Breast epithelium (tissue), 4 donors: ENCODE measurements around the gene ANKRD42. TPM values are rescaled to one million over a fixed set of nuclear protein-coding genes. Genes with fewer than 3 reads are reported as not detected.

Experiments used
- DNase-seq, 2 donors: peaks; one replicate each; pipeline ENCODE4 v3.0.0-alpha.2; 2019; ENCODE audit warnings: low spot score in 2 of 2
- H3K27ac ChIP-seq, 2 donors: fragments of 200-600 bp; sonication (generic) in 1 of 2; one replicate each; pipeline ENCODE4 v1.5.1; 2016 to 2019; ENCODE audit warnings: mild to moderate bottlenecking in 1 of 2
- H3K27me3 ChIP-seq, 2 donors: fragments of 200-600 bp; sonication (generic) in 1 of 2; one replicate each; pipeline versions ENCODE4 v1.5.1 to v1.6.0; 2017 to 2019; ENCODE audit warnings: control low read depth in 1 of 2, mild to moderate bottlenecking in 1 of 2
- H3K36me3 ChIP-seq: fragments of 200-600 bp; one replicate; pipeline ENCODE4 v1.5.1; 2019
- H3K4me1 ChIP-seq, 2 donors: fragments of 200-600 bp; sonication (generic); one replicate each; pipeline ENCODE4 v1.5.1; 2016 to 2019; ENCODE audit warnings: control low read depth in 1 of 2
- H3K4me3 ChIP-seq, 3 donors: fragments of 200-600 bp; sonication (generic); 1 replicate in 2 of 3; 2 replicates in 1 of 3; pipeline ENCODE4 v1.5.1; 2016 to 2019; ENCODE audit warnings: mild to moderate bottlenecking in 3 of 3, moderate library complexity in 2 of 3
- H3K9me3 ChIP-seq, 2 donors: fragments of 200-600 bp; sonication (generic) in 1 of 2; one replicate each; pipeline ENCODE4 v1.5.1; 2016 to 2019; ENCODE audit warnings: control low read depth in 1 of 2
- POLR2A ChIP-seq: fragments of 450-650 bp; IDR thresholded peaks from one replicate; pipeline ENCODE4 v1.6.1; 2016; ENCODE audit warnings: antibody characterized with exemption, mild to moderate bottlenecking, moderate library complexity
- POLR2AphosphoS5 ChIP-seq, 3 donors: sonication (generic); formaldehyde crosslinking; IDR thresholded peaks; one replicate each; pipeline ENCODE4 v1.6.1; 2017; ENCODE audit warnings: antibody characterized with exemption in 3 of 3
- intact Hi-C: fragments of 100-400 bp; cut with DNase I; formaldehyde crosslinking; loops from one replicate; pipeline ENCODE4 v1.15.1; 2023; ENCODE audit warnings: low total_unique reads
- total RNA-seq, 3 donors: library from RNA; depleted of rRNA; stranded (reverse); fragments of >200 nt; gene quantifications; one replicate each; pipeline ENCODE4 v1.1.0, GENCODE V29; 2016
- TF ChIP-seq, protein P1 (sequence below), 3 donors: fragments of 450-650 bp; IDR thresholded peaks; one replicate each; pipeline ENCODE4 v1.5.1; 2016 to 2017; ENCODE audit warnings: antibody characterized with exemption in 3 of 3, mild to moderate bottlenecking in 3 of 3, moderate library complexity in 3 of 3

Gene ANKRD42
- total RNA-seq, 3 donors from 2014 or later: 17.0 to 22.7 (median 17.4) TPM

- Histone ChIP-seq H3K36me3 (no peaks in the 10 kb centered on the region), H3K4me1 (peaks cover 4 to 13% of the 10 kb centered on the region in 2 donors), H3K27ac (peak overlapping the region; percentile 57 to 100), H3K9me3 (no peaks in the 10 kb centered on the region), H3K27me3 (no peaks in the 10 kb centered on the region), H3K4me3 (peak overlapping the region in 1 of 3 donors; percentile 69)
- TF ChIP-seq POLR2A: no peak
- TF ChIP-seq, protein P1, sequence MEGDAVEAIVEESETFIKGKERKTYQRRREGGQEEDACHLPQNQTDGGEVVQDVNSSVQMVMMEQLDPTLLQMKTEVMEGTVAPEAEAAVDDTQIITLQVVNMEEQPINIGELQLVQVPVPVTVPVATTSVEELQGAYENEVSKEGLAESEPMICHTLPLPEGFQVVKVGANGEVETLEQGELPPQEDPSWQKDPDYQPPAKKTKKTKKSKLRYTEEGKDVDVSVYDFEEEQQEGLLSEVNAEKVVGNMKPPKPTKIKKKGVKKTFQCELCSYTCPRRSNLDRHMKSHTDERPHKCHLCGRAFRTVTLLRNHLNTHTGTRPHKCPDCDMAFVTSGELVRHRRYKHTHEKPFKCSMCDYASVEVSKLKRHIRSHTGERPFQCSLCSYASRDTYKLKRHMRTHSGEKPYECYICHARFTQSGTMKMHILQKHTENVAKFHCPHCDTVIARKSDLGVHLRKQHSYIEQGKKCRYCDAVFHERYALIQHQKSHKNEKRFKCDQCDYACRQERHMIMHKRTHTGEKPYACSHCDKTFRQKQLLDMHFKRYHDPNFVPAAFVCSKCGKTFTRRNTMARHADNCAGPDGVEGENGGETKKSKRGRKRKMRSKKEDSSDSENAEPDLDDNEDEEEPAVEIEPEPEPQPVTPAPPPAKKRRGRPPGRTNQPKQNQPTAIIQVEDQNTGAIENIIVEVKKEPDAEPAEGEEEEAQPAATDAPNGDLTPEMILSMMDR (IDR thresholded peaks at IDR 0.05): no peak
- TF ChIP-seq POLR2AphosphoS5 (IDR thresholded peaks at IDR 0.05): no peak
- intact Hi-C loops: no loop called here
- no peak for DNase-seq
Observed at GRCh38 chr11:83161610-83162199, 31.8 kb upstream of the ANKRD42 start.

DNA sequence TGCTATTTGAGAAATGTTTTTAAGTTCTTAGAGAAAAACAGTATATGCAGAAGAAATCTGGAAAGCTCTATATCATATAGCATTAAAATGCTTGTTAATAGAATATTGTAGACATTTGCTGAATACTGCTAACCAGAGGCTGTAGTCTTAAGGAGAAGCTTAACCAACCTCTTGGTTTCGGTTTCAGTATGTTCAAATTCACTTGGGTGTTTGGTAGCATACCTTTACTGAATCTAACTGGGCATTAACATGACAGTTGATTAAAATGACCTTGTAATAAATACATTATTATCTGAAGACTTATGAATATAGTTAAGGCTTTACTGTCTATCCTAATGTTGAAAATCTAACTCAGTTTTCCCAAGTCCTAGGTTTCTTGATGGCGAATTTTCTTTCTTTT is 31.1 kb upstream of the ANKRD42 start:
- Histone ChIP-seq H3K27me3 (no peaks in the 10 kb centered on the region), H3K27ac (peak overlapping the region; percentile 36 to 100), H3K4me3 (peak overlapping the region in 1 of 3 donors; percentile 2), H3K9me3 (no peaks in the 10 kb centered on the region), H3K4me1 (peaks cover 4 to 13% of the 10 kb centered on the region in 2 donors), H3K36me3 (no peaks in the 10 kb centered on the region)
- intact Hi-C loops: no loop called here
- TF ChIP-seq, protein P1 (IDR thresholded peaks at IDR 0.05): no peak
- TF ChIP-seq POLR2A (no peak), POLR2AphosphoS5 (IDR thresholded peaks at IDR 0.05) (no peak)
- DNase-seq: no peak

- intact Hi-C loops: no loop called here
- H3K27ac ChIP-seq: no peak overlapping the region
- TF ChIP-seq, protein P1 (IDR thresholded peaks at IDR 0.05): no peak
- peak in 1 of 3 donors; percentile 15 for TF ChIP-seq POLR2AphosphoS5 (IDR thresholded peaks at IDR 0.05)
- TF ChIP-seq POLR2A: no peak
- H3K36me3 ChIP-seq: no peaks in the 10 kb centered on the region
- no peaks in the 10 kb centered on the region for H3K9me3 ChIP-seq
- peaks cover 0 to 28% of the 10 kb centered on the region in 2 donors for H3K4me1 ChIP-seq
- no peaks in the 10 kb centered on the region for H3K27me3 ChIP-seq
- no peak overlapping the region for H3K4me3 ChIP-seq
- DNase-seq: no peak
Observed at GRCh38 chr11:83166193-83166866, 27.2 kb upstream of the ANKRD42 start.

GRCh38 chr11:83168756-83169155 is 24.8 kb upstream of the ANKRD42 start:
- no peak overlapping the region for H3K27ac ChIP-seq
- H3K36me3 ChIP-seq: no peaks in the 10 kb centered on the region
- peaks cover 0 to 23% of the 10 kb centered on the region in 2 donors for H3K4me1 ChIP-seq
- intact Hi-C loops: no loop called here
- TF ChIP-seq POLR2A: no peak
- TF ChIP-seq POLR2AphosphoS5 (IDR thresholded peaks at IDR 0.05): no peak
- TF ChIP-seq, protein P1 (IDR thresholded peaks at IDR 0.05): no peak
- H3K27me3 ChIP-seq: no peaks in the 10 kb centered on the region
- no peak overlapping the region for H3K4me3 ChIP-seq
- no peak for DNase-seq
- H3K9me3 ChIP-seq: no peaks in the 10 kb centered on the region

DNA sequence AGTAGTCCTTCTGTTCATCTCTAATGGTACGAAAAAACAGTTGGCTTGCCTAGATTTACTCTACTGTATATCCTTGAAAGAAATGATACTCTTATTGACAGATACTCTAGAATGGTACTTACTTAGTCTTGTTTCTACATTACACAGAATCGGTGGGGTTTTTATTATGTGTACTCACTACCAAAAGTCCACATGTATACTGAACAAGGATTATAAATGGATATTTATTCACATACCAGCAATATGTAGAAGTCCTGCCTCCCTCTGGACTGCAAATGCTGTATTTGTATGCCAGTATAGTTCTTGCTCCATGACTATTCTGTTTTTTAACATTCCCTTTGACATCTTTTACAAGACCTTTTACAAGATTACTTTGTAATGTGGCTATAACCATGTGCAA is 22.6 kb upstream of the ANKRD42 start:
- Histone ChIP-seq H3K9me3 (no peaks in the 10 kb centered on the region), H3K27me3 (no peaks in the 10 kb centered on the region), H3K36me3 (no peaks in the 10 kb centered on the region), H3K4me3 (peak overlapping the region; percentile 3 to 42 (median 19)), H3K4me1 (peaks cover 0 to 23% of the 10 kb centered on the region in 2 donors), H3K27ac (no peak overlapping the region)
- intact Hi-C loops: no loop called here
- TF ChIP-seq, protein P1 (IDR thresholded peaks at IDR 0.05): no peak
- TF ChIP-seq POLR2A (no peak), POLR2AphosphoS5 (IDR thresholded peaks at IDR 0.05) (no peak)
- no peak for DNase-seq
